Measurements from ENCODE around the gene ACTR2. TPM values are rescaled to one million over a fixed set of nuclear protein-coding genes. Genes with fewer than 3 reads are reported as not detected.

ACTR2 gene
- total RNA-seq, 2 donors from 2014 or later: 254 to 256 TPM

DNA sequence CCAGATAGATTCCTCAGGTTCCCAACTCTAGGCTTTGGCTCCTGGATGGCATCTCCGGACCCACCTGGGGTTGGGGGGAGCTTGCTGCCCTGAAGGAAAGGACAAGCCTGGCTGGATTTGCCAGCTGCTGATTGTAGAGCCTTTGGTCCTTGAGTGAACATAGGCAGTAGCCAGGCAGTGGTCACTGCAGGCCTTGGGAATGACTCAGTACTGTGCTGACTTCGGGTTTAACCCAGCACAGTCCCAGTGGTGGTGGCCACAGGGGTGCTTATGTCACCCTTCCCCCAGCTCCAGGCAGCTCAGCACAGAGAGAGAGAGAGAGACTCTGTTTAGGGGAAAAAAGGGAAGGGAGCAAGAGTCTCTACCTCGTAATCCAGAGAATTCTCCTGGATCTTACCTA lies 27.7 kb upstream of the ACTR2 start:
- Histone ChIP-seq H3K27ac (ENCODE audit: low read depth, low read length) (no peak overlapping the region), H3K9me3 (ENCODE audit: control insufficient read depth, low read length) (no peaks in the 10 kb centered on the region), H3K36me3 (ENCODE audit: control insufficient read depth, insufficient read depth, low read length) (no peaks in the 10 kb centered on the region), H3K4me3 (ENCODE audit: low read length) (no peak overlapping the region), H3K27me3 (ENCODE audit: control insufficient read depth, insufficient read depth, low read length, poor library complexity, severe bottlenecking) (no peaks in the 10 kb centered on the region), H3K4me1 (ENCODE audit: control insufficient read depth, insufficient read depth, low read length) (no peaks in the 10 kb centered on the region), H3K9ac (ENCODE audit: extremely low read depth, low read length, poor library complexity, severe bottlenecking) (no peak overlapping the region)
- Mint-ChIP-seq H3K4me1 (peaks cover 5% of the 10 kb centered on the region), H3K27ac (no peak overlapping the region), H3K27me3 (ENCODE audit: insufficient read depth) (peaks cover 14% of the 10 kb centered on the region), H3K4me3 (no peak overlapping the region), H3K36me3 (ENCODE audit: low read depth) (no peaks in the 10 kb centered on the region), H3K9me3 (no peaks in the 10 kb centered on the region)
- TF ChIP-seq, protein P1, sequence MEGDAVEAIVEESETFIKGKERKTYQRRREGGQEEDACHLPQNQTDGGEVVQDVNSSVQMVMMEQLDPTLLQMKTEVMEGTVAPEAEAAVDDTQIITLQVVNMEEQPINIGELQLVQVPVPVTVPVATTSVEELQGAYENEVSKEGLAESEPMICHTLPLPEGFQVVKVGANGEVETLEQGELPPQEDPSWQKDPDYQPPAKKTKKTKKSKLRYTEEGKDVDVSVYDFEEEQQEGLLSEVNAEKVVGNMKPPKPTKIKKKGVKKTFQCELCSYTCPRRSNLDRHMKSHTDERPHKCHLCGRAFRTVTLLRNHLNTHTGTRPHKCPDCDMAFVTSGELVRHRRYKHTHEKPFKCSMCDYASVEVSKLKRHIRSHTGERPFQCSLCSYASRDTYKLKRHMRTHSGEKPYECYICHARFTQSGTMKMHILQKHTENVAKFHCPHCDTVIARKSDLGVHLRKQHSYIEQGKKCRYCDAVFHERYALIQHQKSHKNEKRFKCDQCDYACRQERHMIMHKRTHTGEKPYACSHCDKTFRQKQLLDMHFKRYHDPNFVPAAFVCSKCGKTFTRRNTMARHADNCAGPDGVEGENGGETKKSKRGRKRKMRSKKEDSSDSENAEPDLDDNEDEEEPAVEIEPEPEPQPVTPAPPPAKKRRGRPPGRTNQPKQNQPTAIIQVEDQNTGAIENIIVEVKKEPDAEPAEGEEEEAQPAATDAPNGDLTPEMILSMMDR (conservative IDR thresholded peaks at IDR 0.05): no peak
- WGBS, 2 experiments (ENCODE audit: insufficient coverage in 1 of 2, insufficient read length in 1 of 2): 59% methylated on average over 3 of the region's 3 CpGs; no CpG with 5 or more reads in 1 of the 2 experiments
- DNase-seq: no peak

DNA sequence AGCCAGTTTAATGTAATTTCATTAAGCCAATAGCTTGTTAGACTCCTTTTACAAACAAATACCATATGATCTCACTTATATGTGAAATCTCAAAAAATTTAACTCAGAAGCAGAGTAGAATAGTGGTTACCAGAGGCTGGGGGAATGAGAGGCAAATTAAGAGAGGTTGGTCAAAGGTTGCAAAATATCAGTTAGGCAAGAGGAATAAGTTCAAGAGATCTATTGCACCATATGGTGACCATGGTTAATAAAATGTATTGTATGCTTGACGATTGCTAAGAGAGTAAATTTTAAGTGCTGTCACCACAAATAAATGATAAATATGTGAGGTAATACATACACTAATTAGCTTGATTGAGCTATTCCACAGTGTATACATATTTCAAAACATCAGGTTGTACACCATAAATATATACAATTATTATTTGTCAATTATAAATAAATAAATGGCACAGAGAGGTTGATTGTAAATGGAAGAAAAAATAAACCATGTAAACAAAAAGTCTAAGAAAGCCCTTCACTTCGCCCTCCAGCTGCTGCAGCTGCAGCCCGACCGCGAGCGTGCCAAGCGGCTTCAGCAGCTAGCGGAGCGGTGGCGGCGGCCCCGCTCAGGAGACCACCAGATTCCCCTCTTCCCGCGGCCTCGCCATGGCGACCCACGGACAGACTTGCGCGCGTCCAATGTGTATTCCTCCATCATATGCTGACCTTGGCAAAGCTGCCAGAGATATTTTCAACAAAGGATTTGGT lies 23.0 kb upstream of the ACTR2 start:
- peaks cover 25% of the 10 kb centered on the region for H3K27me3 Mint-ChIP-seq (ENCODE audit: insufficient read depth)

DNA sequence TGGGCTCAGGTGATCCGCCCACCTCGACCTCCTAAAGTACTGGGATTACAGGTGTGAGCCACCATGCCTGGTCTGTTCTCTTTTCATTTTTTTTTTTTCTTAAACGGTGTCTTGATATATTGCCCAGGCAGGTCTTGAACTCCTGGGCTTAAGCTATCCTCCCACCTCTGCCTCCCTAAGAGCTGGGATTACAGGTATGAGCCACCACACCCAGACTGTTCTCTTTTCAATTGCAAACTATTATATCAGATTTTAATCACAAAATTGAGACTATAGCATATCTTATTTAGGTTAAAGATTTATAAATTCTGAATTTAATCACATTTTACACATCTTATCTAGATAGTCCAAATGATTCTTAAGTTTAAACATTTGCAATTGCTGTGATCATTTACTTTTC lies 15.5 kb upstream of the ACTR2 start:
- Mint-ChIP-seq H3K4me3 (no peak overlapping the region), H3K27me3 (ENCODE audit: insufficient read depth) (peaks cover 9% of the 10 kb centered on the region)

More for the DNA sequence above, 23.0 kb upstream of the ACTR2 start:
- TF ChIP-seq, protein P1 (conservative IDR thresholded peaks at IDR 0.05): no peak
- Mint-ChIP-seq H3K4me3 (no peak overlapping the region), H3K27ac (no peak overlapping the region), H3K36me3 (ENCODE audit: low read depth) (no peaks in the 10 kb centered on the region), H3K4me1 (no peaks in the 10 kb centered on the region), H3K9me3 (no peaks in the 10 kb centered on the region)
- Histone ChIP-seq H3K27me3 (ENCODE audit: control insufficient read depth, insufficient read depth, low read length, poor library complexity, severe bottlenecking) (no peaks in the 10 kb centered on the region), H3K9me3 (ENCODE audit: control insufficient read depth, low read length) (no peaks in the 10 kb centered on the region), H3K27ac (ENCODE audit: low read depth, low read length) (peak overlapping the region; percentile 57), H3K9ac (ENCODE audit: extremely low read depth, low read length, poor library complexity, severe bottlenecking) (no peak overlapping the region), H3K4me3 (ENCODE audit: low read length) (no peak overlapping the region), H3K4me1 (ENCODE audit: control insufficient read depth, insufficient read depth, low read length) (no peaks in the 10 kb centered on the region), H3K36me3 (ENCODE audit: control insufficient read depth, insufficient read depth, low read length) (no peaks in the 10 kb centered on the region)
- no peak for DNase-seq
- WGBS, 2 experiments (ENCODE audit: insufficient coverage in 1 of 2, insufficient read length in 1 of 2): 93 to 100% methylated on average over 3 to 20 of the region's 20 CpGs

More for the DNA sequence above, 15.5 kb upstream of the ACTR2 start:
- 94 to 100% methylated on average over 2 to 3 of the region's 3 CpGs for WGBS, 2 experiments (ENCODE audit: insufficient coverage in 1 of 2, insufficient read length in 1 of 2)
- H3K36me3 ChIP-seq (ENCODE audit: control insufficient read depth, insufficient read depth, low read length): no peaks in the 10 kb centered on the region
- Mint-ChIP-seq H3K9me3 (no peaks in the 10 kb centered on the region), H3K36me3 (ENCODE audit: low read depth) (no peaks in the 10 kb centered on the region), H3K27ac (no peak overlapping the region), H3K4me1 (peaks cover 11% of the 10 kb centered on the region)
- TF ChIP-seq, protein P1 (conservative IDR thresholded peaks at IDR 0.05): no peak
- H3K4me1 ChIP-seq (ENCODE audit: control insufficient read depth, insufficient read depth, low read length): no peaks in the 10 kb centered on the region
- no peaks in the 10 kb centered on the region for H3K27me3 ChIP-seq (ENCODE audit: control insufficient read depth, insufficient read depth, low read length, poor library complexity, severe bottlenecking)
- no peak overlapping the region for H3K9ac ChIP-seq (ENCODE audit: extremely low read depth, low read length, poor library complexity, severe bottlenecking)
- no peak overlapping the region for H3K27ac ChIP-seq (ENCODE audit: low read depth, low read length)
- no peak for DNase-seq
- H3K9me3 ChIP-seq (ENCODE audit: control insufficient read depth, low read length): no peaks in the 10 kb centered on the region
- no peak overlapping the region for H3K4me3 ChIP-seq (ENCODE audit: low read length)
